Activated CD8-positive, alpha-beta T cell treated with anti-CD3 and anti-CD28 coated beads for 36 hours (primary cell): ENCODE measurements around the gene SOX5. TPM values are rescaled to one million over a fixed set of nuclear protein-coding genes. Genes with fewer than 3 reads are reported as not detected.

ENCODE experiments used
- ATAC-seq: fragments of 200-7000 bp; cut with Tn5 transposase; one replicate; pipeline ENCODE4 v1.10.0; 2021; ENCODE audit warnings: mild to moderate bottlenecking, moderate library complexity
- CTCF ChIA-PET: fragments of 350-600 bp; sonication (Branson Sonifier 250); formaldehyde crosslinking; loops from one replicate; lab custom pipeline; 2021; ENCODE audit warnings: antibody characterized with exemption; lab: Charles Lee
- POLR2A ChIA-PET: fragments of 350-600 bp; sonication (Branson Sonifier 250); formaldehyde crosslinking; loops from one replicate; lab custom pipeline; 2021; ENCODE audit warnings: antibody characterized with exemption; lab: Charles Lee
- DNase-seq: peaks from one replicate; pipeline ENCODE4 v3.0.0-alpha.2; 2020
- H3K27ac Mint-ChIP-seq: one replicate; pipeline ENCODE4 v1.8.0; 2021; ENCODE audit warnings: mild to moderate bottlenecking, mixed read lengths
- H3K27me3 Mint-ChIP-seq: one replicate; pipeline ENCODE4 v1.8.0; 2021; ENCODE audit warnings: mixed read lengths
- H3K36me3 Mint-ChIP-seq: one replicate; pipeline ENCODE4 v1.8.0; 2021; ENCODE audit warnings: low read depth, mixed read lengths
- H3K4me1 Mint-ChIP-seq: one replicate; pipeline ENCODE4 v1.8.0; 2021; ENCODE audit warnings: low read depth, mixed read lengths
- H3K4me3 Mint-ChIP-seq: one replicate; pipeline ENCODE4 v1.8.0; 2021; ENCODE audit warnings: mild to moderate bottlenecking, moderate library complexity, mixed read lengths
- H3K9me3 Mint-ChIP-seq: one replicate; pipeline ENCODE4 v1.8.0; 2021; ENCODE audit warnings: mixed read lengths
- intact Hi-C: fragments of 100-400 bp; cut with micrococcal nuclease; formaldehyde crosslinking; loops from one replicate; pipeline ENCODE4 v1.10.0; 2022
- total RNA-seq, 2 experiments: library from RNA; stranded (reverse); gene quantifications; one replicate each; pipeline ENCODE4 v1.2.3, GENCODE V29; 2021
- TF ChIP-seq, protein P1 (sequence below): fragments of 200-600 bp; IDR thresholded peaks from one replicate; pipeline ENCODE4 v1.8.0; 2022; ENCODE audit warnings: antibody characterized with exemption, mild to moderate bottlenecking

Gene SOX5
- total RNA-seq, 2 experiments from 2014 or later: not detected

DNA sequence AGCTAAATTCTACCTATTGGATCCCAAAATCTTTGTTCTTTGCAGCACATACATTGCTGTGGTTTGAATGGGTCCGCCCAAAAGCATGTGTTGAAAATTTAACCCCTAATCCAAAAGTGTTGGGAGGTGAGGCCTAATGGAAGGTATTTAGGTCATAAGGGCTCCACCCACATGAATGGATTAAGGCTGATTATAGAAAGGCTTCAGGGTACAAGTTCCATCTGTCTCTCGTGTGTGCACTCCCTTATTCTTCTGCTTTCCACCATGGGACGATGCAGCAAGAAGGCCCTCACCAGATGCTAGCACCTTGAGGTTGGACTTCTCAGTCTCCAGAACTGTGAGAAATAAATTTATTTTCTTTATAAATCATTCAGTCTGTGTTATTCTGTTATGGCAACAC lies 190.9 kb downstream of the SOX5 start:
- H3K27ac Mint-ChIP-seq: no peak overlapping the region
- ChIA-PET CTCF (no interaction called here), POLR2A (no interaction called here)
- no peaks in the 10 kb centered on the region for H3K4me1 Mint-ChIP-seq
- peaks cover 2% of the 10 kb centered on the region for H3K9me3 Mint-ChIP-seq
- ATAC-seq: no peak
- intact Hi-C loops: no loop called here
- no peaks in the 10 kb centered on the region for H3K27me3 Mint-ChIP-seq
- no peak for DNase-seq
- H3K36me3 Mint-ChIP-seq: no peaks in the 10 kb centered on the region
- TF ChIP-seq, protein P1, sequence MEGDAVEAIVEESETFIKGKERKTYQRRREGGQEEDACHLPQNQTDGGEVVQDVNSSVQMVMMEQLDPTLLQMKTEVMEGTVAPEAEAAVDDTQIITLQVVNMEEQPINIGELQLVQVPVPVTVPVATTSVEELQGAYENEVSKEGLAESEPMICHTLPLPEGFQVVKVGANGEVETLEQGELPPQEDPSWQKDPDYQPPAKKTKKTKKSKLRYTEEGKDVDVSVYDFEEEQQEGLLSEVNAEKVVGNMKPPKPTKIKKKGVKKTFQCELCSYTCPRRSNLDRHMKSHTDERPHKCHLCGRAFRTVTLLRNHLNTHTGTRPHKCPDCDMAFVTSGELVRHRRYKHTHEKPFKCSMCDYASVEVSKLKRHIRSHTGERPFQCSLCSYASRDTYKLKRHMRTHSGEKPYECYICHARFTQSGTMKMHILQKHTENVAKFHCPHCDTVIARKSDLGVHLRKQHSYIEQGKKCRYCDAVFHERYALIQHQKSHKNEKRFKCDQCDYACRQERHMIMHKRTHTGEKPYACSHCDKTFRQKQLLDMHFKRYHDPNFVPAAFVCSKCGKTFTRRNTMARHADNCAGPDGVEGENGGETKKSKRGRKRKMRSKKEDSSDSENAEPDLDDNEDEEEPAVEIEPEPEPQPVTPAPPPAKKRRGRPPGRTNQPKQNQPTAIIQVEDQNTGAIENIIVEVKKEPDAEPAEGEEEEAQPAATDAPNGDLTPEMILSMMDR: no peak
- no peak overlapping the region for H3K4me3 Mint-ChIP-seq

DNA sequence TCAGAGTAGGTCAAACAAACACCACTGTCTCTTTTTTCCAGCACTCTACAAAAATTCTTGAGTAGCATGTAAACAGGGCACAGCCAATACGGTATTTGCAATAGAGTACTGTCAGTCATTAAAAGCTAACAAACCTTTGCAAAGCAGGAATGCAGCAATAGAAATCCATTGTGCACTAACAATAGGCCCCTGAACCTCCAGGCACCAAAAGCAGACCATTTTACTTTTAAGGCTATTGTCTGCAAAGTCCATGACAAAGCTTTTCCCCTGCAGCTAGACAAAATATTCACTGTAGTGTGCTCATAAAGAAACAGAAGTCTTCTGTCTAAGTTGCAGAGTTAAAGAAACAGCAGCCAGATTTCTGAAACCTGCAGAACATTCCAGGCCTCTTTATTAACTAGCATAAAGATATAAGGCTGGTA lies 191.9 kb downstream of the SOX5 start:
- intact Hi-C loops: no loop called here
- TF ChIP-seq, protein P1: no peak
- Mint-ChIP-seq H3K4me3 (no peak overlapping the region), H3K9me3 (peaks cover 2% of the 10 kb centered on the region), H3K27ac (no peak overlapping the region), H3K36me3 (no peaks in the 10 kb centered on the region), H3K27me3 (no peaks in the 10 kb centered on the region), H3K4me1 (no peaks in the 10 kb centered on the region)
- POLR2A ChIA-PET: no interaction called here
- ATAC-seq (no peak), DNase-seq (no peak)
- CTCF ChIA-PET: no interaction called here

DNA sequence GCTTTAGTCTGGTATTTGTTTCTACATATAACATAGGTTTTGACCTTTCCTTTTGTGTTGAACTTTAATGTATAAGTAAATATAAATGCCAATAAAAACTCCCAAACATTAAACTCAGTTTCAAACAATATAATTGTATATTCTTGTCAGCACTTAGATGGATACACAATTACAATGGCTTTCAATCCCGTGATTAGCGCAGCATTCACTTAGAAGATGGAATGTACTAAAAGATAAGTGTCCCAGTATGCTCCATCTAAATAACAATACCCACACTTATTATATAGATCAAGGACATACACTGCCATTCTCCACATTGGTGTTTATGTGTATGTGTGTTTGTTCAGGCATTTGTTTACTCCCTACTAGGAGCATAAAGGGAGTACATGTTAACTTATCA lies 193.1 kb downstream of the SOX5 start:
- intact Hi-C loops: no loop called here
- Mint-ChIP-seq H3K4me1 (no peaks in the 10 kb centered on the region), H3K9me3 (peaks cover 2% of the 10 kb centered on the region), H3K36me3 (no peaks in the 10 kb centered on the region), H3K4me3 (no peak overlapping the region), H3K27ac (no peak overlapping the region), H3K27me3 (no peaks in the 10 kb centered on the region)
- ChIA-PET CTCF (no interaction called here), POLR2A (no interaction called here)
- DNase-seq (no peak), ATAC-seq (no peak)
- TF ChIP-seq, protein P1: no peak

DNA sequence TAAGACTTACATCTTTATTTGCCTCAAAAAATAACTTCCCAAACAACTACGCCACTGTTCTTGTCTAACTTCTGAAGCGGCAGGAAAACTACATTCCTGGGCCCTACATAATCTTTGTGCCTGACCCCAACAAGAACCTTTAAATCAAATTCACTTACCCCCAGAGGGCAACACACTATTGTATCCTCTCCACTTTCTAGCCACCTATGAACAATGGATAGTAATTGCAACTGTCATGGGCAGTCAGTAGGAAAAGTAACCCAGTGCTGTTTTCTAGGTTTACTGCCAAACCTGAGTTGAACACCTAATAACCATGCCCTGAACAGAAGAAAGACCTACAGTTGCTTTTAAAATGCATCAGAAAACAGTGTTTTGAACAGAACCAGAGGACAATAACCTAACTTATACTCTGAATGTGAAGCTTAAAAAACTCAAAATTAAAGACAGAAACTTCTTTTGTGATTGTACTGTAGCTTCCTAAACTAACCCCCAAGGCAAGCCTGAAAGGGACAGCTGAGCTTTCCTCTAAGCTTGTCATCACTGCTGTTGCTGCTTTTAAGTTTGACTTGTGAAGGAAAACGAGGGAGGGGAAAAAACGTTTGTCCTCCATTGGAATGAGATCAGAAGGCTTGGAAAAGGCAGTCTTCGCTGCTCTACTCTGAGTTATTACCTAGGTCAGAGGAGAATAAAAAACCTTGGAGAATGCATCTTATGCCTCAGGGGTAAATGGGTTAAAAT lies 195.7 kb downstream of the SOX5 start:
- H3K36me3 Mint-ChIP-seq: no peaks in the 10 kb centered on the region
- DNase-seq (no peak), ATAC-seq (no peak)
- H3K4me1 Mint-ChIP-seq: no peaks in the 10 kb centered on the region
- CTCF ChIA-PET: no interaction called here
- intact Hi-C loops: no loop called here
- no peak overlapping the region for H3K27ac Mint-ChIP-seq
- H3K4me3 Mint-ChIP-seq: no peak overlapping the region
- H3K27me3 Mint-ChIP-seq: no peaks in the 10 kb centered on the region
- H3K9me3 Mint-ChIP-seq: peaks cover 2% of the 10 kb centered on the region
- POLR2A ChIA-PET: no interaction called here
- TF ChIP-seq, protein P1: no peak

DNA sequence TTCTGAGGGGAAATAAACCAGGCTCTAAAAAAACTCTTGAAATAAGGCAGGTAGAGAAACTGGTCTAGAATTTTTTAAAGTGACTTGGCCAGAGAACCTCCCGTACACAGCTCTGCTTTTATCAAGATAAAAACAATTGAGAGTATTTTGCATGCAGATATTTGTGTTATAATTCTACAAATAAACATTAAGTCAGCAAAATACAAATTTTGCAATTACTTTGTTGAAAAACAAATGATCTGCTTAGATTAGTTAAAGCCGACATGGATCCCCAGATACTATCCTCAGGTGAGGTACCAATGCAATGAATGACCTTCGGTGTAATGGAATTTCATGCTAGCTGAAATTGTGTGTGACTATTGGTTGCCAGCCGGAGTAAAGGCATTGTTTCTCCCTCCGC lies 197.2 kb downstream of the SOX5 start:
- CTCF ChIA-PET: no interaction called here
- Mint-ChIP-seq H3K27me3 (no peaks in the 10 kb centered on the region), H3K9me3 (peaks cover 2% of the 10 kb centered on the region), H3K4me1 (no peaks in the 10 kb centered on the region), H3K36me3 (no peaks in the 10 kb centered on the region), H3K27ac (no peak overlapping the region), H3K4me3 (no peak overlapping the region)
- no peak for ATAC-seq
- POLR2A ChIA-PET: no interaction called here
- TF ChIP-seq, protein P1: no peak
- intact Hi-C loops: no loop called here
- DNase-seq: no peak
